ENCODE results near the gene ZCCHC14. TPM values are rescaled to one million over a fixed set of nuclear protein-coding genes. Genes with fewer than 3 reads are reported as not detected.
"Not testable (repeated sequence)": the region's sequence is repeated elsewhere in the genome, so short reads cannot be mapped to it uniquely, and the experiment has no call there.

Gene ZCCHC14
- total RNA-seq, 1 donor = 8.2 TPM

DNA sequence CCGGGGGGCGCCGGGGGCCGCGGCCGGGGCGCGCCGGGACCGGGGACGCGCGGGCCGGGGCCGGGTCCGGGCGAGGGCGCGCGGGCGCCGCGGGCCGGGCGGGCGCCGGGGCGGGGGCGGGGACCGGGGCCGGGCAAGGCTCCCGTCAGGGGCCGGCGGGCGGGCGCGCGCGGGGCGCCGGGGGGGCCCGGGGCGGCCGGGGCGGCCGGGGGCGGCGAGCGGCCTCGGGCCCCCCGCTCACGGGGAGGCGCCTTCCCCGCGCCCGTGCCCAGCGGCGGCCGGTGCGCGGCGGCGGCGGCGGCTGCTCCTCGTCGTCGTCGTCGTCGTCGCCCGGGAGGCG is 563 bp downstream of the ZCCHC14 start:
- no peak for DNase-seq (ENCODE audit: low read depth)
- H3K4me3 ChIP-seq (ENCODE audit: low read depth, low read length) = peak overlapping the region; percentile 45
- TF ChIP-seq, protein P1, sequence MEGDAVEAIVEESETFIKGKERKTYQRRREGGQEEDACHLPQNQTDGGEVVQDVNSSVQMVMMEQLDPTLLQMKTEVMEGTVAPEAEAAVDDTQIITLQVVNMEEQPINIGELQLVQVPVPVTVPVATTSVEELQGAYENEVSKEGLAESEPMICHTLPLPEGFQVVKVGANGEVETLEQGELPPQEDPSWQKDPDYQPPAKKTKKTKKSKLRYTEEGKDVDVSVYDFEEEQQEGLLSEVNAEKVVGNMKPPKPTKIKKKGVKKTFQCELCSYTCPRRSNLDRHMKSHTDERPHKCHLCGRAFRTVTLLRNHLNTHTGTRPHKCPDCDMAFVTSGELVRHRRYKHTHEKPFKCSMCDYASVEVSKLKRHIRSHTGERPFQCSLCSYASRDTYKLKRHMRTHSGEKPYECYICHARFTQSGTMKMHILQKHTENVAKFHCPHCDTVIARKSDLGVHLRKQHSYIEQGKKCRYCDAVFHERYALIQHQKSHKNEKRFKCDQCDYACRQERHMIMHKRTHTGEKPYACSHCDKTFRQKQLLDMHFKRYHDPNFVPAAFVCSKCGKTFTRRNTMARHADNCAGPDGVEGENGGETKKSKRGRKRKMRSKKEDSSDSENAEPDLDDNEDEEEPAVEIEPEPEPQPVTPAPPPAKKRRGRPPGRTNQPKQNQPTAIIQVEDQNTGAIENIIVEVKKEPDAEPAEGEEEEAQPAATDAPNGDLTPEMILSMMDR (IDR thresholded peaks at IDR 0.05; ENCODE audit: insufficient read depth, low read depth, low read length) = no peak

DNA sequence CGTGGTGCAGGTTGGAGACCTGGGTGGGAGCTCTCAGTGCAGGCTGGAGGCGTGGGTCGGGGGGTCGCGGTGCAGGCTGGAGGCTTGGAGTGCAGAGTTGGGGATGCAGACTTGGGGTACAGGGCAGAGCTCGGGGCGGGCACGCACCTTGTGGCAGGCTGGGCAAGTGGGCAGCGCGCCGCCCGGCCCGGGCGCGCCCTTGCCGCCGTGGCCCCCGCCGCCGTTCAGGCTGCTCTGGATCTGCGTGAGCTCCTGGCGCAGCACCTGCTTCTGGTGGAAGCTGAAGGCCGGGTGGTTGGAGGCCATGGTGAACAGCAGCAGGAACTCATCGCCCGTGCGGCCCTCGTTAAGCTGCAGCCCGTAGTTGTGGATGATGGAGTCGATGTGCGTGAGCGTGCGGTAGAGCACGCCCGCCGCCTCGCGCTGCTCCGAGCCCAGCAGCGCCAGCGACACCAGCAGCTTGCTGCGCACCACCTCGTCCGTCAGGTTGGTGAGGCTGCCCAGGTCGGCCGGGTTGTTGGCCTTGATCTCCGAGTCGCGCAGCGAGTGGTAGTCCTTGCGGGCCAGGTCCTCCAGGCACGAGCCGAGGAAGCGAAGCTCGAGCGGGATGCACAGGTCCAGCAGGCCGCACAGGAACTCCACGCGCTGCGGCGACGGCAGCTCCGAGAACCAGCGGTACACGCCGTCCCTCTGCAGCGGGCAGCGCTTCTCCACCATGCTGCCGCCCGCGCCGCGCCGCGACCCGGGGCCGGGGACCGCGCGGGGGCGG is 1.1 kb downstream of the ZCCHC14 start:
- H3K4me3 ChIP-seq (ENCODE audit: low read depth, low read length) = peak overlapping the region; percentile 55
- TF ChIP-seq, protein P1 (IDR thresholded peaks at IDR 0.05; ENCODE audit: insufficient read depth, low read depth, low read length) = no peak
- peak; percentile 47 for DNase-seq (ENCODE audit: low read depth)

DNA sequence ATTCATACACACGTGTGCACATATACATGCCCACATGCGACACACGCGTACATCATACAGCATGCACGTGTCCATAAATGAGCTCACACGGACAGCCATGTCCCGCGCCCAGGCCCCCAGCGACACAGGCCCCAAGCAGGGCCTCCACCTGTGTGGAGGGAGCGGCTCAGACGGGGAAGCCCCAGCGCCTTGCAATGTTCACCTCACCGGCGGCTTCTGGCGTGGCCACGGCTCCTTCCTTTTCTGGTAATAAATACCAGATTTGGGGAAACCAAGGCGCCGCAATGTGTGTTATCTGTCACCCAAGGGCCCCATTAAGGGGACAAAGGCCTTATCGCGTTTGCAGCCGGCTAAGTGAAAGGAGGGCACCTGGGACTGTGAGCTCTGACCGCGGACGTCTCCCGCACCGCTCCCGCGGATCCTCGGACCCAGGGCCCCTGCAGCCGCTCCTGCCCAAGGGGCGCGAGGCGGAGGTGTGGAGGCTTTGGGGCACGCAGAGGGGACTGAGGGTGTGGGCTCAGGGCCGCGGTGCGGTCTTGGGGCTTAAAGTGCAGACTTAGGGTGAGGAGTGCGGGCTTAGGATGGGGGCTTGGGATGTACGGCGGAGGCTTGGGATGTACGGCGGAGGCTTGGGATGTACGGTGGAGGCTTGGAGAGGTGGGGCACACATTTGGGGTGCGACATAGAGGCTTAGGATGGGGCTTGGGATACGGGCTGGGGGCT is 1.9 kb downstream of the ZCCHC14 start:
- H3K4me3 ChIP-seq (ENCODE audit: low read depth, low read length) = peak overlapping the region; percentile 55
- DNase-seq (ENCODE audit: low read depth) = peak; percentile 20

DNA sequence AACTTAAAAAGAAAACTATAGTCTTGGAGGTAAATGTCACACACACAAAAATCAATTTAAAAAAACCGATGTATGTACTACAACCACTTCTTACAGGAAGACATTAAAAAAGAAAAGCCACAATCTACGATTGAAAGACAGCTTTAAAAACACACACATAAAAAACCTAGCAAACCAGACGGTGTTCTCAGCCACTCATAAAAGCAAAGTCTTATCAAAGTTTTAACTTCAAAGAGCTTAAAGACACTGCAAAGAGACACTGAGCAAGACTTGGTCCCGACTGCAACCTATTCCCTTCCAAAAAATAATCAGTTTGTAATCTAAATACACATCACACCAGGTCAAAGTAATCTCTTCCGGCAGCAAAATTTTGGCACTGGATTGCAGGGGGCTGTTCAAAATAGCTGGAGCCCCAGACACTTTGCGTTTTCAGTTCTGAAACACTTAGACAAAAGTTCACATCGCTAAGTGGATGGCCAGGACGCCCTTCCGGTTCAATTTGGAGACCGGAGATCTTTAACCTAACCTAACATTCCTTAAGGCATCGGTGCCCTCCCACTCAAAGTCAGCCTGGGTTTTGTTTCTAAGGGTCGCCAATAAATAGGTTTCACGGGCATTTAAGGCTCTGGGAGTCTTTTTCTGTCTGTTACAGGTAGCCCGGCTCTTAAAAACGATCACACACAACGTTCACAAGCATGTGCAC is 2.6 kb downstream of the ZCCHC14 start:
- peak; percentile 32 for DNase-seq (ENCODE audit: low read depth)
- peak overlapping the region; percentile 55 for H3K4me3 ChIP-seq (ENCODE audit: low read depth, low read length)
- TF ChIP-seq, protein P1 (IDR thresholded peaks at IDR 0.05; ENCODE audit: insufficient read depth, low read depth, low read length) = no peak

DNA sequence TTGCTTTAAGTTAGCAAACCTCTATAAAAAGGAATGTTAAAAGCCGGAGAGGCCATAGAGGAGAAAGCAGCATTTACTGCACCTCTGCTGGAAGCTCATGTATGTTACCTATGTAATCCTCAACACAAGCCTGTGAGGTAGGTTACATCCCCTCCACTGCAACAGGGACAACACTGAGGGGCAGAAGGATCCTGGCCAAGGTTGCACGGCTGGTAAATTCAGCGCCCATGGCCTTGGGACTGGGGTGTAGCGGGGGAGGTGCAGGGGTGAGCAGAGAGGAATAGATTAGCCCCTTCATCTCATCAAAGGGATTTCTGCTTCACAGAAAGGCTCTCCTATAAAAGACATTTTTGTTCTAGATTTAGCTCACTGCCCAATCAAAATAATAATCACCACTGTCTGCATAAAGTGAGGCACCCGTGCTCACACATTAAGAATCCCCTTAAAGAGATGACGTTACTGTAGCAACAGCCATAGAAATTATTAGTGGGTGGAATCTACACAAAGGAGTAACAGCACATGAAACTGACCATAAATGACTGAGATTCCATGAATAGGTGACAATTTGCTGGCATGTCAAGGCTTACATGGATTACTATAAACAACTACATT is 3.3 kb downstream of the ZCCHC14 start:
- TF ChIP-seq, protein P1 (IDR thresholded peaks at IDR 0.05; ENCODE audit: insufficient read depth, low read depth, low read length) = no peak
- DNase-seq (ENCODE audit: low read depth) = no peak
- peak overlapping the region; percentile 55 for H3K4me3 ChIP-seq (ENCODE audit: low read depth, low read length)

DNA sequence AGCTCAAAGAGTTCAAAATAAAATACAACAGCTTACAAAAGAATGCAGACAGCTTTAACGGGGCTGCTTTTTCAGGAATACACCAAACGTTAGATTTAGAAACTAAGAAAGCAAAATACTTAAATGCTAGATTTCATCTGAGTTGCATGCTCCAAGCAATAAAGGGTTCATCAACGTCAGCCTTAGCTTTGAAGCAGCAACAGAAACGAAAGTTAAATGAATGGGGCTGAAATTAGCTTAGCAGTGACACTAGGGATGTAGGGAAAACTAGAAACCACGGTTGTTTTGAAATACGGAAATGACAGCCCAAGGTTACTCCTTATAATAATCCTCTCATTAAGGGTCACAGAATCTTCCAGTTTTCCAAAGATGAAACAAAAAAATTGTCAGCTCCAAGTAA is 3.9 kb downstream of the ZCCHC14 start:
- not testable (repeated sequence) for H3K4me3 ChIP-seq (ENCODE audit: low read depth, low read length)
- DNase-seq (ENCODE audit: low read depth) = peak; percentile 32

DNA sequence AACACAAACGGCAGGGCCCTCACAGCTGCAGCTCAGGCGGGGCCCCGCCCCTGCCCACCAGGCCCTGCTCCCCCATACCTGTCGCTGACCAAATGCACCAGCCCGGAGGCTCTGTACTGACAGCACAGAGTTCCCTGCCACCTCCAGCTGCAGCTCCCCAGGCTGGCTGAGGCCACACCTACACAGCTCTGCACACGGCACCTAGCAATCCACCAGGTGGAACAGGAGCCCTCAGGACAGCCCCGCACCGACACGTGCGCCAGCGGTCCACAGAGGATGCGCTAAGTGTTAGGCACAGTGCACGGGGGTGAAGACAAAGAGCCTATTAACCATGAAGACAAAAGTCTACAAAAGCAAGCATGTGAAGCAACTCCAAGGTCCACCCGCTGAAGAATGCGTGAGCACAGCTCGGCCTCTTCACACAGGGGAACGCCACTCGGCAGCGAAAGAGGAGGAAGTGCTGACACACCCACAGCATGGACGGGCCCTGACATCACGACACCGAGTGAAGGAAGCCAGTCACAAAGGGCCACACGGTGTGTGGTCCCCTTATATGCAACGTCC is 5.4 kb downstream of the ZCCHC14 start:
- no peak overlapping the region for H3K4me3 ChIP-seq (ENCODE audit: low read depth, low read length)
- peak; percentile 30 for DNase-seq (ENCODE audit: low read depth)
- TF ChIP-seq, protein P1 (IDR thresholded peaks at IDR 0.05; ENCODE audit: insufficient read depth, low read depth, low read length) = no peak

Measured in fibroblast of villous mesenchyme (primary cell).